IMR-90 (cell line): Measurements from ENCODE around the gene PPP1R37.

ENCODE experiments used
- BHLHE40 ChIP-seq: fragments of 150-350 bp; IDR thresholded peaks from 2 replicates; pipeline ENCODE4 v1.6.1; 2016; ENCODE audit warnings: mild to moderate bottlenecking, low read depth, low read length
- CEBPB ChIP-seq: IDR thresholded peaks from 2 replicates; pipeline ENCODE4 v1.6.1; 2012; ENCODE audit warnings: low read depth, low read length, improper control_type of control experiment
- FOS ChIP-seq: fragments of 150-350 bp; IDR thresholded peaks from 2 replicates; pipeline ENCODE4 v1.6.1; 2016; ENCODE audit warnings: low read depth, low read length
- MAFK ChIP-seq: IDR thresholded peaks from 2 replicates; pipeline ENCODE4 v1.6.1; 2012; ENCODE audit warnings: low read depth, low read length, improper control_type of control experiment
- MAZ ChIP-seq: IDR thresholded peaks from 2 replicates; pipeline ENCODE4 v1.6.1; 2012; ENCODE audit warnings: low read depth, mild to moderate bottlenecking, low read length, improper control_type of control experiment, moderate library complexity, borderline replicate concordance
- MXI1 ChIP-seq: IDR thresholded peaks from 2 replicates; pipeline ENCODE4 v1.6.1; 2012; ENCODE audit warnings: low read depth, mild to moderate bottlenecking, low read length, moderate library complexity, borderline replicate concordance
- NFE2L2 ChIP-seq: fragments of 150-350 bp; IDR thresholded peaks from 2 replicates; pipeline ENCODE4 v1.6.1; 2016; ENCODE audit warnings: low read depth, mild to moderate bottlenecking, low read length
- POLR2A ChIP-seq: IDR thresholded peaks from 2 replicates; pipeline ENCODE4 v1.6.1; 2012; ENCODE audit warnings: mild to moderate bottlenecking, low read depth, low read length
- RAD21 ChIP-seq: IDR thresholded peaks from 2 replicates; pipeline ENCODE4 v1.6.1; 2012; ENCODE audit warnings: low read length, improper control_type of control experiment
- RCOR1 ChIP-seq: IDR thresholded peaks from 2 replicates; pipeline ENCODE4 v1.6.1; 2012; ENCODE audit warnings: mild to moderate bottlenecking, low read length, improper control_type of control experiment; ENCODE audit not compliant: insufficient replicate concordance
- RFX5 ChIP-seq: IDR thresholded peaks from 2 replicates; pipeline ENCODE4 v1.8.0; 2012; ENCODE audit warnings: low read depth, mild to moderate bottlenecking, low read length, moderate library complexity
- SMC3 ChIP-seq: fragments of 150-350 bp; IDR thresholded peaks from 2 replicates; pipeline ENCODE4 v1.6.1; 2016; ENCODE audit warnings: low read depth, mild to moderate bottlenecking, antibody characterized with exemption, low read length, moderate library complexity
- TF ChIP-seq, protein P1 (sequence below): conservative IDR thresholded peaks from 2 replicates; pipeline ENCODE4 v1.5.1; 2012; ENCODE audit warnings: mild to moderate bottlenecking, low read depth, low read length, improper control_type of control experiment
- TF ChIP-seq, protein P2 (sequence below): fragments of 150-350 bp; IDR thresholded peaks from 2 replicates; pipeline ENCODE4 v1.6.1; 2017; ENCODE audit warnings: mild to moderate bottlenecking, antibody characterized with exemption, low read length, low read depth

DNA sequence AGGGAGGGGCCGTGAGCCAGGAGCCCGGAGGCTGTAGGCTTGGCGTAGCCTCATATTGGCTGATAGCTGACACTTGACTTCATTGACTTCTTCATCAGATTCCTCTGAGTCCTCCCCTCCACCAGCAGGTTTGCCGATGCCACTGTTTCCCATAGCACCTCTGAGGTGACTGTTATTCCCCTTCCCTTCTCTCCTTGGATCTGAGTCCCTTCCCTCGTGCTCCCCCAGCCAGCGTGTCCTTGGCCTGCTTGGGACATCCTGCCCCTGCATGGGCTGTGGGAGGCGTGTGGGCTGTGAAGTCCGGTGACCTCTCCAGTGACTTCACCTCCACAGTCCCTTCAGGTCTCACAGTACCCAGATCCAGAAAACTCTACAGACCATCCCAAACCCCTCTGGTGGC lies 8.8 kb downstream of the PPP1R37 start:
- TF ChIP-seq MXI1 (no peak), BHLHE40 (no peak), SMC3 (no peak), POLR2A (no peak), RCOR1 (no peak), MAFK (no peak), RFX5 (no peak), RAD21 (no peak), NFE2L2 (no peak), MAZ (no peak), CEBPB (no peak), FOS (no peak)
- TF ChIP-seq, protein P1, sequence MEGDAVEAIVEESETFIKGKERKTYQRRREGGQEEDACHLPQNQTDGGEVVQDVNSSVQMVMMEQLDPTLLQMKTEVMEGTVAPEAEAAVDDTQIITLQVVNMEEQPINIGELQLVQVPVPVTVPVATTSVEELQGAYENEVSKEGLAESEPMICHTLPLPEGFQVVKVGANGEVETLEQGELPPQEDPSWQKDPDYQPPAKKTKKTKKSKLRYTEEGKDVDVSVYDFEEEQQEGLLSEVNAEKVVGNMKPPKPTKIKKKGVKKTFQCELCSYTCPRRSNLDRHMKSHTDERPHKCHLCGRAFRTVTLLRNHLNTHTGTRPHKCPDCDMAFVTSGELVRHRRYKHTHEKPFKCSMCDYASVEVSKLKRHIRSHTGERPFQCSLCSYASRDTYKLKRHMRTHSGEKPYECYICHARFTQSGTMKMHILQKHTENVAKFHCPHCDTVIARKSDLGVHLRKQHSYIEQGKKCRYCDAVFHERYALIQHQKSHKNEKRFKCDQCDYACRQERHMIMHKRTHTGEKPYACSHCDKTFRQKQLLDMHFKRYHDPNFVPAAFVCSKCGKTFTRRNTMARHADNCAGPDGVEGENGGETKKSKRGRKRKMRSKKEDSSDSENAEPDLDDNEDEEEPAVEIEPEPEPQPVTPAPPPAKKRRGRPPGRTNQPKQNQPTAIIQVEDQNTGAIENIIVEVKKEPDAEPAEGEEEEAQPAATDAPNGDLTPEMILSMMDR = no peak
- TF ChIP-seq, protein P2, sequence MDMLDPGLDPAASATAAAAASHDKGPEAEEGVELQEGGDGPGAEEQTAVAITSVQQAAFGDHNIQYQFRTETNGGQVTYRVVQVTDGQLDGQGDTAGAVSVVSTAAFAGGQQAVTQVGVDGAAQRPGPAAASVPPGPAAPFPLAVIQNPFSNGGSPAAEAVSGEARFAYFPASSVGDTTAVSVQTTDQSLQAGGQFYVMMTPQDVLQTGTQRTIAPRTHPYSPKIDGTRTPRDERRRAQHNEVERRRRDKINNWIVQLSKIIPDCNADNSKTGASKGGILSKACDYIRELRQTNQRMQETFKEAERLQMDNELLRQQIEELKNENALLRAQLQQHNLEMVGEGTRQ = no peak
